Left cardiac atrium (tissue), 4 donors: ENCODE results near the gene PIGX. TPM values are rescaled to one million over a fixed set of nuclear protein-coding genes. Genes with fewer than 3 reads are reported as not detected.
A peak's percentile ranks its signal among the peaks of the same experiment; 100 is the strongest.
"Not testable (repeated sequence)": the region's sequence is repeated elsewhere in the genome, so short reads cannot be mapped to it uniquely, and the experiment has no call there.

Experiments used
- ATAC-seq, 2 donors: fragments of 200-7000 bp; cut with Tn5 transposase; one replicate each; pipeline ENCODE4 v1.9.1; 2020; ENCODE audit warnings: mild to moderate bottlenecking in 2 of 2, moderate library complexity in 2 of 2
- DNase-seq: peaks from one replicate; pipeline ENCODE4 v3.0.0-alpha.2; 2020
- intact Hi-C, 2 donors: fragments of 100-400 bp; cut with DNase I; formaldehyde crosslinking; loops; one replicate each; pipeline versions ENCODE4 v1.14.1 to v1.15.1; 2022 to 2023
- total RNA-seq, 2 donors: library from RNA; stranded (reverse); fragmentation: NEBNext Ultra II Directional; extraction: Animal tissue kit (Norgen Biotek cat#: 25700); gene quantifications; one replicate each; pipeline ENCODE4 v1.2.1, GENCODE V29; 2021
- donor health status: DM: no; HTN: yes; CAD: no.
- donor health status: DM: no; HTN: yes; CAD: no; lungs with severe emphysema.
- donor health status: DM: yes; HTN: yes; CAD: no.
- donor health status: Dilated cardiomyopathy.

PIGX gene
- total RNA-seq, 2 donors from 2014 or later: 10.9 to 18.4 TPM

DNA sequence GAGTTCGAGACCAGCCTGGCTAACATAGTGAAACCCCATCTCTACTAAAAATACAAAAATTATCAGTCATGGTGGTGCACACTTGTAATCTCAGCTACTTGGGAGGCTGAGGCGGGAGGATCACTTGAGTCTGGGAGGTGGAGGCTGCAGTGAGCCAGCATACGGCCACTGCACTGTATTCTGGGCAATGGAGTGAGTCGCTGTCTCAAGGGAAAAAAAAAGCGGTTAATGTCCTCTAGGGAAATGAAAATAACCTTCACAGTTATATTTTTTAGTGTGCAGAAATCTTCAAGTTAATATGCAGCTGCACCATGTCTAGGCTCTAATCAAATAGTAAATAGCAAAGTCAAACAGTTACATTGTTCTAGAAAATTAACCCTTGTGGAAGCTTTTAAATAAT lies 14.9 kb upstream of the PIGX start:
- intact Hi-C loops: no loop called here
- ATAC-seq: no peak
- DNase-seq: no peak

DNA sequence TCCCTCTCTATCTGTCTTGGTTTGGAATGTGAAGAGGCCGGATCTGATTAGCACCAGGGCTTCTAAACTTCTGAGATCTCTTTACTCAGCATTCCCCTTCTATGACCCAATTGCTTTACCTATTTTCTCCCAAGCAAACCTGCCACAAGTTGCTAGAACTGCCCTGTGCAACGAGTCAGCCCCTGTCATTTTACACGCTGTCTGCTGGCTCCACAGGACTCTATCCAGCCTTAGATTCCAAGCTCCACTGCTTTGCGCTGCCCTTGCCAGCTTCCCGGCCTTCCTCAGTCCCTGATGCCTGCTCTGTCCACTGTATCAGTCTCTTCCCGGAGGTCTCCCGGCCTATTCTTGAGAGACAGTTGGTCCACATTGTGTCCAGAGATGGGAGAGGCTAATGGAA lies 12.4 kb upstream of the PIGX start:
- intact Hi-C loops: no loop called here
- DNase-seq: no peak
- ATAC-seq: no peak

GRCh38 chr3:196700801-196701200 lies 11.4 kb upstream of the PIGX start:
- intact Hi-C loops: no loop called here
- ATAC-seq: no peak
- DNase-seq: no peak

DNA sequence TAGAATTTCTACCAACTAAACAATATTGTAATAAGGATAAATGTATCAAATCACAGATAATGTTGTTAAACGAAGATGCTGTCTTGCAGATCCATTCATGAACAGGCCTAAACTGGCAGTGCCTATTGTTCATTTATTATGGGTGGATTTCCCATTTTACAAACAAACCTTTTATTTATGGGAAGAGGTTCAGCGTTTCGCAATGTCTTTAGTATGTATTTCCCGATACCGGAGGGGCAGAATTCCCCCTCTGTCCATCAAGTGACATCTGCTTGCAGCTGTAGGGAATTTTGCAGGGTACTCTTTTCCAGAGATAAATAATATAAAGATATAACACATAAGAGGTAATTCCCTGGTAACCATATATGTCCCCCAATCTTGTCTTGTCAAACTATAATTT lies 5.8 kb upstream of the PIGX start:
- ATAC-seq: no peak
- DNase-seq: no peak

DNA sequence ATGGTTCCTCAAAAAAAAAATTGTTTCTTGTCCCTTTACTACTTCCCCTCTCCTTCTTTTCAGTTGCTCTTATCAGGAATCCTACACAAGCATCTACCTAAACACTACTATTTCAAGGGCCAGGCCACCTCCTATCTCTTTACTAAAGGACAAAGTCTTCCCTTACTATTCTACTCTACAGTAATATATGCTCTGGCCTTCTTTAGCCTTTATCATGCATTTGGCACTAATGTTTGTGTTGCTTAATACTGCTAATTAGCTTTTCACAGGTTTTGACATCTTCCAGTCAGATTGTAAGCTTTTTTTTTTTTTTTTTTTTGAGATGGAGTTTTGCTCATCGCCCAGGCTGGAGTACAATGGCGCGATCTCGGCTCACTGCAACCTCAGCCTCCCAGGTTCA lies 5.4 kb upstream of the PIGX start:
- no peak for DNase-seq
- intact Hi-C loops: no loop called here
- ATAC-seq: no peak

More for the DNA sequence above, 5.8 kb upstream of the PIGX start:
- intact Hi-C loops: no loop called here

DNA sequence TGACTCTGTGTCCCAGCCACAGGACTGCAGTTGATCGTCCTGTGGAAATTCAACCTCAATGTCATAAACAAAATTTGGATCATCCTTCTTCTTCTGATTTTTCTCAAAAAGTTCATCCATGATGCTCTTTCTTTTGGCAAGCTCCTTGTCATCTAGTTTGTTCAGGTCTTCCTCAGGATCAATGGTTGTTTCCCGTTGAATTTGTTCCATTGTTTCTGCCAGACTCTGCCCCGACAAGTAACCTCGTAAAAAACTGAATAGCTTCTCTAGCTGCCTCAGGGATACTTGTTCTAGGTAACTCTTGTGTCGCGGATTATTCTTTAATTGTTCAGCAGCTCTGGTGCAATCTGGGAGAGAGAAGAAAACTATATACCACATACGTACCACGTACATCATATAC lies 4.6 kb upstream of the PIGX start:
- ATAC-seq (no peak), DNase-seq (no peak)
- intact Hi-C loops: no loop called here

DNA sequence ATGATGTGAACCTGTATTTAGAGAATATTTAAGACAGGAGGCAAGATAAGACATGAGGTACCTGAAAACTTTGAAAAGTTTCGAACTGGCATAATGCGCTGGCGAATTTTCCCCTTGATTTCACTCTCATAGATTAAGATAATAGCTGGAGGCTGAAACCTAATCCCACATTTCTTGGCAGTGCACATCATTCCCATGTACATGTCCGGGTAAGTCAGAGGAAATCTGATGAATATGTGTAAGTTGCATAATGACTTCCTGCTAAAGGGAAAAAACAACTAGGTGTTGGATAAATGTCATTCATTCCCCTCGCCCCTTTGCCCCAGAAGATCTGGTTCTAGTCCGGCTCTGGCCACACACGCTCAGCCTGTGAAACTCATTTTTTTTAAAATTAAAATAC lies 3.7 kb upstream of the PIGX start:
- ATAC-seq (no peak), DNase-seq (no peak)
- intact Hi-C loops: no loop called here

- DNase-seq: peak; percentile 77
- peak; percentile 90 to 91 for ATAC-seq
- intact Hi-C loops: no loop called here
These were observed 587 bp downstream of the PIGX start for GRCh38 chr3:196712514-196713413.

DNA sequence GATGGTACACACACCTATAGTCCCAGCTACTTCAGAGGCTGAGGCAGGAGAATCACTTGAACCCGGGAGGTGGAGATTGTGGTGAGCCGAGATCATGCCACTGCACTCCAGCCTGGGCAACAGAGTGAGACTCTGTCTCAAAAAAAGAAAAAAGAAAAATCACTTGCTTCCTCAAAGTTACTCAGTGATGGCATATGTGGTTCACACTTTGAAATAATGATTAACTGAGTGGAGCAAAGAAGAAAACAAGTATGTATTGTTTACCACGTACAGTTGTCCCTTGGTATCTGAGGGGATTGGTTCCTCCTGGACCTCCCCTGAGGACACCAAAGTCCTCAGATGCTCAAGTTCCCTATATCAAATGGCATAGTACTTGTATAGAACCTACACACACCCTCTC lies 5.0 kb downstream of the PIGX start:
- intact Hi-C loops: not testable (repeated sequence)

DNA sequence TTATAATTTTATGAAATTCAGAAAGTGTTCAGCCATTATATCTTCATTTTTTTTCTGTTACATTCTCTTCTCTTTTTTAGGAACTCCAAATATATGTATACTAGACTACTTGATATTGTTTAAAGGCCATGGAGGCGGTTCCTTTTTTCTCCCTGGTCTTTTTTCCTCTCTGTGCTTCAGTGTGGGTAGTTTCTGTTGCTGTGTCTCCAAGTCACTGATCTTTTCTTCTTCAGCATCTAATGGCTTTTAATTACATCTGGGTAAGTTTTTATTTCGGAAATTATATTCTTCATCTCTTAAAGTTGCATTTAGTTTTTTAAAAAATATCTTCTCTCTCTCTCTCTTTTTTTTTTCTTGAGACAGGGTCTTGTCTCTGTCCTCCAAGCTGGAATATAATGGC lies 8.9 kb downstream of the PIGX start:
- intact Hi-C loops: no loop called here
- no peak for ATAC-seq
- DNase-seq: no peak

More for the DNA sequence above, 5.0 kb downstream of the PIGX start:
- not testable (repeated sequence) for DNase-seq, ATAC-seq

- intact Hi-C loops: no loop called here
- no peak for ATAC-seq
- DNase-seq: no peak
These were observed 14.9 kb downstream of the PIGX start for GRCh38 chr3:196726788-196727675.

DNA sequence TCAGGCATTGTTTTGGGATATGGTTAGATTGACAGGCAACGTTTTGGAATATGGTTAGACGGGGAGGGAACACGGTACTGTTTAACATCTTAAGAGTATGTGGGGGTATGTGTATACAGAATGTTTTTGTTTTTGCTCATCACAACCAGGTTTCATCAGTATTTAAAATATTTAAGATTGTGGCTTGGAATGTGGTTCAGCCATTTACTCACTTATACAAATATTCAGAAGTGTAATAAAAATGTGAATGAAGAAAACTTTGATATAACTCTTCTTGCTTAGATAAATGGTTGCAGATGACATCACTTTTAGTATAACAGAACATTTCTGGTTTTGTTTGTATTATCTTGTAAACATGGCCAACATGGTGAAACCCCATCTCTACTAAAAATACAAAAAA lies 23.6 kb downstream of the PIGX start:
- ATAC-seq: no peak
- intact Hi-C loops: no loop called here
- no peak for DNase-seq

- no peak for DNase-seq
- intact Hi-C loops: no loop called here
- ATAC-seq: no peak
These were observed 24.6 kb downstream of the PIGX start for GRCh38 chr3:196736670-196737374.

DNA sequence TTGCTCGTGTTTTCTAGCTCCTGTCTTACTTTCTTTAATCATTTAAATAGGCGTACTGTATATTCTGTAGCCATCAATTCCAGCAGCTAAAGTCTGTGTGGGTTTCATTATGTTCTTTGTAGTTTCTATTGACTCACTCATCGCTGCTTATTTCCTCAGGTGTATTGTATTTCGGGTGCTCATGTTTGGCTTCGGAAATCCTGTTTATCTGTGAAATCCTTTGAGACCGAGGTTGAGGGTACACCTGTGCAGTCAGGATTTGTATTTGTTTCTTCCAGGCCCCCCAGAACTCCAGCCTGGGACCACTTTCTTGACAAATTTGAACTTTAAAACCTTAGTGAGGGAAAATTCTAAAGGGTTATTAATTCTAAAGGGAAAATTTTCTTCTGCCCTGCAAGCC lies 25.5 kb downstream of the PIGX start:
- ATAC-seq (no peak), DNase-seq (no peak)
- intact Hi-C loops: no loop called here

- intact Hi-C loops: no loop called here
- DNase-seq: peak; percentile 94
- ATAC-seq: peak; percentile 96 to 98
These were observed 27.7 kb downstream of the PIGX start, which contains the start of gene PAK2 for GRCh38 chr3:196739671-196740480. PAK2 (plus strand) TSS chr3:196739857; CDS start chr3:196782647, 42,790 bp downstream.

DNA sequence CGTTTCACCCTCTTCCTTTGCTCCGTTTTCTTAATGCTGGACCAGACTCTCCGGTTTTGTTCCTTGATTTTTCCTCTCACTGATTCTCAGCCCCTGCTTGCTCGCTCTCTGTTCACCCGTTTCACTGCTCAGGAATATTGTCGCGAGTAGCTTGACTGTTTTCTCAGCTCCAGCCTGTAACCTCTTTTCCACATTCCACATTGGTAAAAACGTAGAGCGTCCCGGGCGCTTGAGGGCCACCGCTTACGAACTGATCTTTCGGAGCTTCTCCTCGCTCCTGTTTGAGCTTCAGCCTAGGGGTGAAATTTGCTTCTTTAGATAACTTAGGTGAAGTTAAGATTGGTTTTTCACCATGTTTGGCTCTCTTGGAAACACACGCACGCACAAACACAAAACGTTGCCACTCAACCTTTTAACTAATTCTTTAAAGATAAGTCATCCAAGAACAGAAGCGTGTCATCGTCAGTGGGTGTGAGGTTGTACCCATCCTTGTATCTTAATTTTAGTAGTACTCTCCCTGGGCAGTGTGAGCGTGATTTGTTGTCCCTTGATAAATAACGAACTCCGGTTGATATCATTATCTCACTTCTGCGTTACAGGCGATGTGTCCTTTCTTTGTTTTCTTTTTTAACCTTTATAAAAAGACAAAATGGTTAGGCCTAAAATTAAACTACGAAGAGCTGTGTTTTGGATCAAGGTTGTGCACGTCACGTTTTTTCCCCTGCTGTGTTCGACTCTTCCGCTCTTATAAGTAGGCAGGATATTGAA lies 28.5 kb downstream of the PIGX start:
- no peak for DNase-seq
- peak; percentile 16 to 31 for ATAC-seq
- intact Hi-C loops: no loop called here

- ATAC-seq (no peak), DNase-seq (no peak)
- intact Hi-C loops: no loop called here
These were observed 29.2 kb downstream of the PIGX start for GRCh38 chr3:196741249-196741889.
